ENCODE results near the gene C1QL2.

C1QL2 gene

DNA sequence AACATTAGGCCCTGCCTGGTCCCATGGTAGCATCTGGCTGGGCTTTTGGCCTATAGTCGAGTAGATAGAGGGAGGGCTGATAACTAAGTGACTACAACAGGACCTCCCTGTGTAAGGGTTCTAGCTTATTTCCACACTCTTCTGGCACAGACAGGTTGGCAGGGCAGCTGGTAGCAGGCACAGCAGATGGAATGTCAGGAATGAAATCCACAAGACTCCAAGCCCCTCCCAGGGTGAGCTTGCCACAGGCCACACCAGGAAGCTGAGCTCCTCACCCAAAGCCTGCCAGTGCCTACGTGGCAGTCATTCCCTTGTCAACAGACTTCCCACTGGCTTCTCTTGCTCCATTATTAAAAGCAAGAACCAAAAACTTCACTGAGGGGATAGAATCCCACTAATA lies 20.7 kb upstream of the C1QL2 start:
- no peak for DNase-seq

DNA sequence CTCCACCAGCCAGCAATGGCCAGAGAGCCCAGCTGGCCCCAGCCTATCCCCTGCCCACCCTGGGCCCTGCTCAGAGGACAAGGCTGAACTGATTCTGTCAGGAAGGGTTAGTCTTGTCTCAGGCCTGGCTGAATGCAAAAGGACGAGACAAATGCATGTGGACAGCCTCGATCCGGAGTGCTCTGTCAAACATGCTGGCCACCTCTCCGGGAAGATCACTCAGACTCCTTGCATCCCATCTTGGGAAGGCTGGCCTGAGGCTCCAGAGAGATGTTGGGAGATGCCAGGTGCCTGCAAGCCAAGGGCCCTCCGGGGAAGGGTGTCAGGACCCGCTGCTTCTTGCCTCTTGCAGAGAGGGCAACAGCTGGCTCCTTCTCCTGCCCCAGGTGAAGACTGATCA lies 20.2 kb upstream of the C1QL2 start:
- no peak for DNase-seq
- ATAC-seq = no peak

More for the DNA sequence above, 20.7 kb upstream of the C1QL2 start:
- ATAC-seq = no peak

DNA sequence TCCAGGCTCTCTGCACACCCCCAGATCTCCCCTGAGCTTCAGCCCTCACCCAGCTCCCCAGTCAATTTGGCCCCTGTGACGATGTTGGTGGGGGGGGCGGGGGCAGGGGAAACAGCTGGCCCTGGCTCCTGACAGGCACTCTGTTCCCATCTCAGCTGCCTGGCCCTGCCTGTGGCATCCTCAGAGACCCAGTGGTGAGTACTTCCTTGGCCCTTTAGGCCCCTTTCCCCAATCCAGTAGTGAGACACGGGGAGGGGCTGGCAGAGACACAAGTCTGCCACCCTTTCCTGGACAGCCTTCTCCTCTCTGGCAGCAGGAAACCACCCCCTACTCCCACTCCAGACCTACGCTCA lies 19.3 kb upstream of the C1QL2 start:
- no peak for ATAC-seq
- DNase-seq = no peak

DNA sequence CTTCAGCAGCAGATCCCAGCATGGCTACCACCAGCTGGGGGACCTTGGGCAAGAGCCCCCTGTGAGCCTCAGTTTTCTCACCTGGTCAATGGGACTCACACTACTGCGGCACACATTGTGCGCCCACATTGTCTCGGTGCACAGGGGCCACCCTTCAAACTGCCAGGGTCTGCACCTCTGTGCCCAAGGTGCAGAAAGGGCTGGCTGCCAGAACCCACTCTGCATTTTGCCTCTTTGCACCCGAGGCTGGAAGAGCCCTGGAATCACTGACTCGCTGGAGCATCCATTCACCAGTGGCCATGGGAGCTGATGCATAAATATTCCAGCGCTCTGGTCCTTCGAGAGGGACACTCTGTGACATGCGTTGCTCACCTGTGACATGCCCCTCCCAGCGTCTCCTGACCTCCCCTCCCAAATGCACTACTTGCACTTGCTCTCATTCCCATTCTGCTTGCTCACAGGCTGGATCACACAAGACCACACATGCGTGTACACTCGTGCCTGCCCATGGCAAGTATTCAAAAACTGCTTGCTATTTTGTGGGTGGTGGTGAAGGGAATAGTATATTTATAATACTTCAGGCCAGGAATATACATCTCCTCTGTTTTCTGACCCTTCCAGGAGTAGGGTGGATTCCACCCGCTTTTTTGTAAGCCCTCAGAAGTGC lies 18.8 kb upstream of the C1QL2 start:
- ATAC-seq (no peak), DNase-seq (no peak)

DNA sequence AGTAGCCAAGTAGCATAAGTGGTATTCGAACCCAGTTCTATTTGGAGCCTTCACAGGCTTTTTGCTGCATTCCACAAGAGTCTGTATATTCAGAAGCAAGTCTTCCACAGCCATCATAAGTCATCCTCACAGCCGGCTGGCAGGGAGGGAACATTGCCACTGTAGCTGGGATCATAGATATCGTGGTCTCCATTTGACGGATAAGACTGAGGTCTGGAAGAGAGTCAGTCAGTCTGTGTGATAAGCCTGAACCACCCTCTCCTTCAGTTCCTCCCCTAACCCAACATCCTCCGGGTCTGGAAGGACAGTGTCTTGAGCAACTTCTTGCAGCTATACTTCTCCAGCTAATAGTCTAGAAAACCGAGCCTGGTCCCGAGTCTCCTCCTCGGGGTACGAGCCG lies 17.0 kb upstream of the C1QL2 start:
- ATAC-seq = no peak
- no peak for DNase-seq

DNA sequence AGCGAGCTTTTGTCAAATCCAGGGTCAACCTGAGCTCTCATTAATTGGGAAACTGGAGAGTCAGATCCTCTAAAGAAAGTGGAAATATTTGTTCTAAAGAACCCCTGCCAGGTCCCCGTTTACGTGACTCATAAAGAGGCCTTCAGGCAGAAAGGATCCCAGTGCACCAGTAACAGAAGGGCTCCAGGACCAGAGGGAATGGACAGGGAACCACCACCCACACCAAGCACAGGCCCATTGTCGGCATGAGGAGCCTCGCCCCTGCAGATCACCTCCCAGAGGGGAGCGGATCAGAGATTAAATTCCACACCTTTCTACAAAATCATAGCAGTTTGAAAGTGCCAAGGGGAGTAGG lies 16.4 kb upstream of the C1QL2 start:
- DNase-seq = no peak
- no peak for ATAC-seq

DNA sequence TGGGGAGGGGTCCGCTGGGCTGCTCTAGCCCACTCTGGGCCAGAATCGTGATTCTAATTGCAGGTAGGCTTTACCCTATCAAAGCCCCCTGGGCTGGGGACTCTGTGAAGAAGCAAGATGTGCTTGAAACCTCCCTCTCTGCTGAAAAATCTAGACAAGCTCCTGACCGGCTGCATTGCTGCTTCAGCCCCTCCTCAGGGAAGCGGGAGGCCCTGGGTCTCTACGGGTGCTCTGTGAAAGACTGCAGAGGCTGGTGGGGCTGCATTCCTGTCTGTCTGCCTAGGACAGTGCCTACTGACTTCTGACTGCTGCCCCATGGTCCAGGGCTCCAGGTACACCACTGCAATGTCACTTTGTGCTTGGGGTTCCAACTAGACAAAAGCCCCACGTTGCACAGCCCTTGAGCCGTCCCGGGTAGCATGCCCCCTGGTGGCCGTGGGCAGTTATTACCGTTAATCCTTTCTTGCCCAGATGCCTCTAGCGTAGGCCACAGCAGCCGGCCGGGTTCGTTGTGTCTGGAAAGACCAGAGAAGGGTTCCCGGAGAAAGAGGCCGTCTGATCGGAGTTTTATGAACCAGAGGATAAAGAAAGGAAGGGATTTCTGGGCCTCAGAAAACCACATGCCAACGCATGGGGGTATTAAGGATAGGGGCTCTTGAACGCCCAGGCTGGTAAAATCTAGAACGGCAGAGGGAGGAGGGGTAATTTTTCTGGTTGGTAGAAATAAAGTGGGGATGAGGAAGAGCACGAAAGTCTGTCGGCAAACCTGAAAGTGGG lies 15.9 kb upstream of the C1QL2 start:
- DNase-seq = peak; percentile 71
- peak; percentile 67 for ATAC-seq

DNA sequence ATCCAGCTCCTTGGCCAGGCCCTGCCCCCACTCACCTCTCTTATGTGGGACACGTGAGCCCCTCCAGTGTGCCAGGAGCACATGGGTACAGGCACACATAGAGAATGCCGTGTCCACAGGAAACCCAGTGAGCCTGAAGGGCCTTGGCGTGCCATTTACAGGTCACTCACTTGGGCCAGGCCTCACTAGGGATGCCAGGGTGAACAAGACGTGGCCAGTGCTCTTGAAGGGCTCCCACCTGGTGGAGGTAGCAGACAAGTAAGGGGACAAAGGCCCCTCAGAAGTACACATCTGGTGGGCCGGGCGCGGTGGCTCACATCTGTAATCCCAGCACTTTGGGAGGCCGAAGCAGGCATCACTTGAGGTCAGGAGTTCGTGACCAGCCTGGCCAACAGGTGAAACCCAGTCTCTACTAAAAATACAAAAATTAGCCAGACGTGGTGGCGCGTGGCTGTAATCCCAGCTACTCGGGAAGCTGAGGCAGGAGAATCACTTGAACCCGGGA lies 15.1 kb upstream of the C1QL2 start:
- no peak for ATAC-seq
- no peak for DNase-seq

DNA sequence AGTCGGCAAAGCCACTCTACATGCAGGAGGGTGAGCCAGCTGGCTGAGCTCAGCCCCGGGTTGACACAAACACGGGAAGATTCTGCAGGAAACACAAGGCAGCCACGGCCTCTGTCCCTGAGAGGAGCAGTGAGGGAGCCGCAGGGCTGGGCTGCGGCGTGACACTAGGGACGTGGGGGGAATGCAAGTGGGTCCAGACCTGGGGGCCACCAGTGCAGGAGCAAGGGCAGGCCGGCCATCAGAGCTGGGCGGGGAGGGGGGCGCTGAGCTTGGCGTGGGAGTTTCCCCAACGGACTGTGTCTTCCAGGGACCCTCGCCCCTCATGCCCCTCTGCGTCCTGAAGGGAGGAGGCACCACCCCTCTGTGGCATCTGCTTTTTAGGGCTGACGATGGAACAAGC lies 12.0 kb upstream of the C1QL2 start:
- DNase-seq (no peak), ATAC-seq (no peak)

DNA sequence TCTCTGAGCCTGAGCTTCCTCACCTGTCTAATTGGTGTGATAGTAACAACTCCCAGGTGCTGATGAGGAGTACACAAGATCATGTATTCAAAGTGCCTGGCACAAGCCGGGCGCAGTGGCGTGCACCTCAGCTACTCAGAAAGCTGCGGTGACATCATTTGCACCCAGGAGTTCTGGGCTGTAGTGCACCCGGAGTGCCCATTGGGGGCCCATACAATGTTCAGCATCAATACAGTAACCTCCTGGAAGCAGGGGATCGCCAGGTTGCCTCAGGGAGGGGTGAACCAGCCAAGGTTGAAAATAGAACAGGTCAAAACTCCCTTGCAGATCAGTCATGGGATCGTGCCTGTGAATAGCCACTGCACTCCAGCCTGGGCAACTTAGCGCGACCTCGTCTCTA lies 11.2 kb upstream of the C1QL2 start:
- no peak for DNase-seq
- ATAC-seq = no peak

DNA sequence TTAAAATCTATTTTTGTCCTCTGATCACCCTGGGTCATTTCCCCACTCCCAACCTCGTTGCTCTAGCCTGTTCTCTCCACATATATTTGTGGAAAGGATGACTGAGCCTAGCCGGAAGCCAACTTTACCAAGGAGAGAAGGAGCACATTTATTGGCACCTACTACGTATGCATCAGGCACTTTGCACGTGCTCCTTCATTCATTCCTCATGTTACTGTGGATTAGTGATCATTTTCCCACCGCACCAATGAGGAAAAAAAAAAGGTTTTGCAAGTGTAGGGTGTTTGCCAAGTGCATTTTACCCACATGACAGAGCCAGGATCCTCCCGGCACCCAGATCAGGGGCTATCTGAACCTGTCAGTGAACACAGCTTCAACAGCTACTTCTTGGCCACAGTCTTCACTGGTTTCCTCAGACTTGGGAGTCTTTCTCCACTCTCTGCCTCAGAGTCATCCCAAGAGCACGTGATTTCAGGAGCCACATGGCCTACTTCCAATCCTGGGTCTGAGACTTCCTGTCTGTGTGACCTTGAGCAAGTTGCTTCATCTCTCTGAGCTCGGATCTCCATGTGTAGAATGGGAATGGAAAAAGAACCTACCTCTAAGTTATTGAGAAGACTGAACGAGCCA lies 1.9 kb upstream of the C1QL2 start:
- ATAC-seq = no peak
- DNase-seq = no peak

DNA sequence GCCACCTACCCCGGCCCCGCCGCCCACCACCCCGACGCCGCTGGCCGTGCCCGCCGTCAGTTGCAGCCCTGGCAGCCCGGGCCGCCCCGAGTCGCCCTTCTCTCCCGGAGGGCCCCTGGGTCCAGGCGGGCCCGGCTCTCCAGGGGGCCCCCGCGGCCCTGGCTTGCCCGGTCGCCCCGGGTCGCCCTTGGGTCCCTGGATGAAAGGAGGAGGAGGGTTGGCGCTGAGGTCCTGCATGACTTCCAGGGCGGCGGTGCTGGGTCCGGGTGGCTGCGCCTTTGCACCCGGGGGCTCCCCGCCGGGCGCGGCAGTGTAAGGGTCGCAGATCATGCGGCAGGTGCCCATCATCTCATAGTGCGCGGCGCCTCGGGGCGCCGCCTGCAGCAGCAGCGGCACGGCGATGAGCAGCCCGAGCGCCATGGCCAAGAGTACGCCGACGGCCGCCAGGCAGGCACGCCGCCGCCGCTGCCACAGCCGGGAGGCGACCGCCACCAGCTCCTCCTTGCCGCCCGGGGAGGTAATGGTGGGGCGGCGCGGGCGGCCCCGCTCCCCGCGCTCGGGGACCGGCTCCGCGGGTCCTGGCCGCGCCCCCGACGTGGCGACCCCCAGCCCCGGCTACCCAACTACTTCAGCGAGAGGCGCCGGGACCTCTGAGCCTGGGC lies 570 bp downstream of the C1QL2 start:
- DNase-seq (no peak), ATAC-seq (no peak)

DNA sequence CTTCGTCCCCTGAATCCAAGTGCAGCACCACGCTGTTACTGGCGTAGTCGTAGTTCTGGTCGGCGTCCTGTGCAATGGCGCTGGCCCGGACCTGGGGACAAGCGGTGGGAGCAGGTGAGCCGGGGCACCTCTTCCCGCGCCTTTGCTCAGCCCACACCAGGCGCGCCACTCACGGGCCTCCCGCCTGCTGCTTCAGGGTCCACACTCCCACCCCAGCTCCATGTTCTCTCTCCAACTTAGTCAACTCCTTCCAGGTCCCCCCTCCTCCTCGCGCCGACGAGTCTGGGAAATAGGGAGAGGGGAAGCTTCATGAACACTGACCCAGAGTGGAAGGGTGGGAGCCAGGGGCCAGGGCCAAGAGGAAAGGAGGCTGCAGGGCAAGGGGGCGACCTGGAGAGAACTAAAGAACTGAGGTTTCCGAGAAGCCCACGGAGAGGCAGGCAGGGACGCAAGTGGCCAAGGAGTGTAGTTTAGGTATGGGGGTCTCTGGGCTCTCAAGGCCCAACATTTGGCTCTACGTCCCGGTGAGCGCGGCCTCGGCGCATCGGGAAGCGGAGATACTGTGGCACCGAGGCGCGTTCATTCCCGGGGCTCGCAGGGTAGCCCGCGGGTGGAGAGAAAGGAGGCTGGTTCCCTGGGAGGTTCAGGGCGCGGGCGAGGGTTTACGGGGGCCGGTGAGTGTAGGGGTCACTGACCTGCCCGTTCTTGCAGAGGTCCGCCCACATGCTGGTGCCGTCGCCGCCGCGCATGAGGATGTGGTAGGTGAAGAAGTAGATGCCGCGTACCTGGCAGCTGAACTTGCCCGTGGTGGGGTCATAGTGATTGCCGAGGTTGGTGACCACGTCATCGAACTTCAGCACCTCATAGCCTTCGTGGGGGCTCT lies 1.4 kb downstream of the C1QL2 start:
- ATAC-seq (no peak), DNase-seq (no peak)

DNA sequence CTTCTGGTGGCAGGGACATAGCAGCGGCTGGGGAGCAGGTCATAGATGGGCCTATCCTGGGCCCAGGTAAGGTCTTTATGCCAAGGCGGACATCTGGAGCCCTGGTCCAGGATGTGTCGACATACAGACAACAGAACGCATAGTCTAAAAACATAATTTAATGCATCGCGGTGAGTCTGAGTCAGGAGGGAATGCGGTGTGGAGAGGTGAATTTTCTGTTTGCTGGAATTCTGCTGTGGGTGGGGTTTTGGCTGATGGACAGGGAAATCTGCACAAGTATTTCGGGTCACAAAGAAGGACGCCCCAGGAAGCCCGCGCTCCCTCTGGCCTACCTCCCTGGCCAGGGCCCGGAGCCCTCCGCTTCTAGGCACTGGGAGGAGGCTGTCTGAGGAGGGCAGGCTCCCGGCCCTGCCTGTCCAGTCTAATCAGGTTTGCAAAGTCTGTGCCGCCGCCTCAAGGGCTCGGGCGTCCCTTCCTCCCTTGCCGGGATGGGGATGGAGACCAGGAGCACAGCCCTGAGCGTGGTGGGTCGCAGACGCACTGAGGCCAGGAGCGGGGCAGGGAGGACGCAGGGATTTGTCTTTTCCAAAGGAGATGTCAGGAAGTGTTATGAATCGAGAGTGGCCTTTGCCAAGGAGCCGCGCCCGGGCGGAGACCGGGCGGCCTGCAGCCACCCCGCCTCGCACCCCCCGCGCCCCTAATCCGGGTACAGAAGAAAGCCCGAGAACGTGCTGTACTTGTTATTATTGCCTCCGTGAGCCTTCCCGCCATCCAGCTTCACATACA lies 2.3 kb downstream of the C1QL2 start:
- ATAC-seq = no peak

DNA sequence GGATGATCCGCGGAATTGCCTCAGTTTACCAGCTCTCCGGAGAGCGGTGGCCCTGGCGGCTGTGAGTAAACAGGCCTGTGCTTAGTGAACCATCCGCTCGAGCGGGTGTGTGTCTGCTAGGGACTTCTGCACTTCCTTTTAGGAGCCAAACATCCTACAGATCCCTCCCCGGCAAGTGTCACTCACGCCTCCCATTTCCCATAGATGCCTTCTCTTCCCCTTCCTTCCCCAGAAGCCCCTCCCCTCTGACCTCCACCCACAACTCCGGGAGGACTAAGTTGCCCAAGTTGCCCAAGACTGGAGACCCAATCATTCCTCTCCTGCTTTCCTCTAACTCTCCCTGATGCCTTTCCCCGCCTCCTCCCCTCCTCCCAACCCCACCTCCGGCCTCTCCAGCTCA lies 2.9 kb downstream of the C1QL2 start:
- no peak for ATAC-seq
- no peak for DNase-seq

More for the DNA sequence above, 2.3 kb downstream of the C1QL2 start:
- DNase-seq = no peak

DNA sequence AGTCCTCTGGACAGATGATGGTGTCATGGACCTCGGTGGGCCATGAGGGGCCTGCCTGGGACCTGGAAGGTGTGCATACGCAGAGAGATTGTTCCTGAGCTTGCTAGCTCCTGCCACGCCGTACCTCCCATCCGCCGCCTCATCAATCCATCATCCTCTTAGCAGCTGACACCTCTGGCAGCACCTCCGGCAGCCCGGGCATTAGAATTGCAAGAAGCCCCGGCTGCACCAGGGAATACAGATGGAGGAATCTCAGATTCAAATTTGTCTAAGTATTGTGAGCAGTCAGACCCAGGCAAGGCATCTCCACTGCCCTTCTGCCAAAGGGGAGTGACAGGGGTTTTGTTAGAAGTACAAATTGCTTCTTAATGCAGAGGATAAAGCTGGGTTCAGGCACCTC lies 4.5 kb downstream of the C1QL2 start:
- no peak for ATAC-seq
- no peak for DNase-seq

DNA sequence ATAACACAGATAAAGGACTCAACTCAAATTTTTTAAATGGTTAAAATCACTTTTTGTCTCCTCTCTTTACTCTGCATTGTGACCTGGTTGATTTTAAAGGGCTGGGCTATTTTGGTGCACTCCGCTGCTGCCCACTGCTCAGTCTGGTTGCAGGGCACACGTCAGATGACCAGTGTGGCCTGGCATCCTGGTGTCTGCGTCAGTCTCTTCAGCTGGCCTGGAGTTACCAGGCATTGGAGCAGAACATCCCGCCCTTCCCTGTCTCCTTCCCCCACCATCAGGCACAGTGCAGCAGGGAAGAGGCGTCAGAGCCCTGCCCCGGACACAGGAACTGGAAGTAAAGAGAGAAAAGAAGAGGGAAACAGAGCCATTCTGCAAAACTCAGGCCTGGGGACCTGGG lies 8.9 kb downstream of the C1QL2 start:
- ATAC-seq = no peak
- no peak for DNase-seq

DNA sequence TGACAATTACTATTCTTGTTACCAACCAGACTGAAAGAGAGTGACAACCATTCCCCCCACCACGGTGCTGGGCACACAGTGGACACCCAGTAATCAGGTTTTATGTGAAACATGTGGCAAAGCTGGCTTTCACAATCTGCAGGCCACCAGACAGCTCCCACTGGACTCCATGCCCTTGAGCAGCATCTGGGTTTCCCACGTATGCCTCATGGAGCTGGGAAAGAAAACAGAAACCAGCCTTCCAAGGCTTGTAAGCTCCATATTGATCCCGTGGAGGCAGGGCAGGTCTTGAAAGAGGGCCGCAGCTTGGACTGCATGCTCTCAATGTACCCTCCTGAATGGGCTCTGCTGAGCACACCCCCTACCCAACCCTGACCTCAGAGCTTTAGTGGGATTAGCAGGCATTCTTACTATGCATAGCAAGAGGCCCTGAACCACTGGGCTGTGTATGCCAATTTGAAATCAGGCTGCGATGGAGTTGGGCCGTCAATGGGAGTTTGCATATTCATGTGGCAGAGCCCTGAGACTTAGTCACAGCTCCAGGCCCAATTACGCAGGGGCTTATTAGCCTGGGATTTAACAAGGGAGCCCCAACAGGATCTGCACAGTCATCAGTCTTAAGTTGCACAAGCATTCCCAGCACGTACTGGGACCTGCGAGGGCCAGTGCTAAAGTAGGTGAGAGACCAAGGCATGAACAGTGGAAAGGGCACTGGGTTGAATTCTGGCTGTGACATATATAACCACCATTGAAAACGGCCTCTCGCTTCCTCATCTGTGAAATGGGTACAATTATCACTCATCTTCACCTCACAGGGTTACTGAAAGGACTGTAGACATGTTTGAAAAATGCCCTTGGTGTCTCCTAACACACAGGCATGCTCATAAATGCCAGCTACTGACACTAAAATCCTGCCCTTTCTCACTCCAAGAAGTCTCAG lies 10.5 kb downstream of the C1QL2 start:
- ATAC-seq = no peak
- no peak for DNase-seq

DNA sequence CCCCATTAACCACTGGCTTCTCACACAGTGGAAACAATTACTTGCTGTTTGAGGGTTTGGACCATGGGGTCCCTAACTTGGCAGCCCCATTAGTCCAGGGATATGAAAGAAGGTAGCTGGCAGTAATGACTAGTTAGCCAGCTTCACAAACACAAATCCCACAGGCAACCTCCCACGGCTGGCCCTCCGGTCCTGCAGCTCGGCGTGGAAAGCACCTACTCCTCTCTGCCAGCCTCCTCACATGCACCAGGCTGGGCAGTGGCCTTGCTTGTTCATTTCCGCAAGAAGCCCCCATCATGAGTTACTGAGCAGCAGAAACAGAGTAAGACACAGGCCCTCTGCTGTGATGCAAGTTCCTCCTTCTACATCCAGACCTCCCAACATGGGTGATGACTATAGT lies 13.7 kb downstream of the C1QL2 start:
- DNase-seq (no peak), ATAC-seq (no peak)

DNA sequence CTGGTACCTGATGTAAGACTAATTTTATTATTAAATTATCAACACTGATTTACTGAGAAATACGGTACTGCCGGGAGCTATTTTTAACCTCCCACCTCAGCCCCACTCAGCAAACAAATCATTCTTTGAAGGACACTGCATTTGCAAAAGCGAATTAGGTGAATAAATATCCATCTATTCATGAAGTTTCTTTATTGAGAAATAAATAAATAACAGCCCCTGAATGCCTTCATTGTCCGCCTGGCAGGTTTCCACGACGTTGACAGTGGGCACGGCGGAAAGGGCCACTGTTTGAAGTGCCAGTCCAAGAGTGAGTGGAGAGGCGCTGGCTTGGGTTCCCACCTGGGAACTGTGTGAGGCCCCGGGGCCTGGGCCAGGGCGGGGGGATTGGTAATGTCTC lies 15.7 kb downstream of the C1QL2 start:
- ATAC-seq (no peak), DNase-seq (no peak)
